Activated naive CD4-positive, alpha-beta T cell treated with anti-CD3 and anti-CD28 coated beads, Interleukin-2, amount 50 U/mL, for 72 hours (primary cell): ENCODE measurements around the gene TPRA1. TPM values are rescaled to one million over a fixed set of nuclear protein-coding genes. Genes with fewer than 3 reads are reported as not detected.

Experiments
- total RNA-seq, 2 donors: library from RNA; stranded (reverse); gene quantifications; one replicate each; pipeline ENCODE4 v1.2.3, GENCODE V29; 2022

TPRA1 gene
- total RNA-seq, 2 donors from 2014 or later: 26.0 to 31.3 TPM

Other genes with a start within 250 kb of the TPRA1 start
- 100 to 1,000 TPM; 172 to 245 TPM for gene MCM2, start 7.7 kb upstream of the TPRA1 start, total RNA-seq
- 1 to 10 TPM in 1 of 2 donors, under 1 TPM in 1; 0.43 to 1.8 TPM for gene PODXL2, start 38.5 kb upstream of the TPRA1 start, total RNA-seq
- gene ABTB1, start 82.2 kb upstream of the TPRA1 start, total RNA-seq: 10 to 100 TPM; 12.2 to 27.6 TPM
- under 1 TPM; 0.14 to 0.29 TPM for gene MGLL, start 231.8 kb upstream of the TPRA1 start, total RNA-seq